ENCODE measurements around the gene PLGLB1.
"Not testable (repeated sequence)": the region's sequence is repeated elsewhere in the genome, so short reads cannot be mapped to it uniquely, and the experiment has no call there.

PLGLB1 gene

DNA sequence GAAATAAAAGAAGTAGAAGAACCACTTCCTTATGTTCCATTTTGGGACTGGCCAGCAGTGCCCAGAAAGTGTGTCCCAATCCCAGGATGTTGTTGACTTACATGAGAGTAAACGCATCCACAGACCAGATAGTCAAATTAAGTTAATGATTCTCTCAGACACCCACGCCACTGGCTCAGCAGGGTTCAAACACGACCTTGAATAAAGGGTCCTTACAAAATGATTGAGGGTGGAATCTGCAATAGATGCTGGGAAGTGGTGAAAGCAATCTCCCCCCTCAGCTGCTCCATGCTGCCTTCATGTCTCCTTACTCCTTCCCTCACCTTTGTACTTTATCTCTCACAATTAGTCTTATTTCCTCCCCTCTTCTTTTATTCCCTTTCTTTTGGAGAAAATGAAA is at the start of gene PLGLB1:
Gene PLGLB1, minus strand, starts transcription at position 101 of the 400 bp plus-strand sequence. Its CDS starts 61 bp downstream, at position 40.
- ATAC-seq, result not testable (repeated sequence)

DNA sequence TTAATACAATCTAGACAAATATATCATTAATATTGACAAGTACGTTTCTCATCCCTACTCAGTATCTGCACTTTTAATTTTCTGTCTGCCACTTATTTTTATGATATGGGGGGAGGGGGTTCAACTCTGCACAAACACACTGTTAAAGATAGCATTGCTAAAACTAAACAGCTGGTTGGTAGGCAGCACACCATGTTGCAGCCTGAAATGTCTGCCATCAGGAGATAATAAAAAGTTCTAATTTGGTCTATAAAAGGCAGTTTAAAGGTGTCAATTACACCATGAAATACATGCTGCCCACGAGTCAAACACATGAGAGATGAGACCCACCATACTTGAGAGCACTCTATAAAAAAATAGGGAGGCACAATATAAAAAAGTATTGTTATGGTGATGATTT is 42.7 kb upstream of the PLGLB1 start:
- ATAC-seq, result not testable (repeated sequence)

DNA sequence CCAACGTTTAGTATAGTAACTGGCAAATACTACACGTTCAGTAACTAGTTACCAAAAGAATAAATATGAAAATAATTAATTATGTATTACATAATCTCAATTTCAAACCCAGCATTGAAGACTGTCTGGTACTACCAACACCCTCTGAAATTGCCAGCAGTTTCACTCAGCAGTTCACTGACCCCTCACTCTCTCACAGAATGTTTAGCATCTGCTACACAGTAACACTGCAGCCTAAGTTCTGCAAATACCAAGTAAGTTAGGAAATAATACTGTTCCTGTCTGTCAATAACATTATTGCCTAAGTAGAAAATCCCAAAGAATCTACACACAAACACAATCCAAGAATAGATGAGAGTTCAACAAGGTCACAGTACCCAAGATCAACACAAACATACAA is 41.8 kb upstream of the PLGLB1 start:
- ATAC-seq, result not testable (repeated sequence)

DNA sequence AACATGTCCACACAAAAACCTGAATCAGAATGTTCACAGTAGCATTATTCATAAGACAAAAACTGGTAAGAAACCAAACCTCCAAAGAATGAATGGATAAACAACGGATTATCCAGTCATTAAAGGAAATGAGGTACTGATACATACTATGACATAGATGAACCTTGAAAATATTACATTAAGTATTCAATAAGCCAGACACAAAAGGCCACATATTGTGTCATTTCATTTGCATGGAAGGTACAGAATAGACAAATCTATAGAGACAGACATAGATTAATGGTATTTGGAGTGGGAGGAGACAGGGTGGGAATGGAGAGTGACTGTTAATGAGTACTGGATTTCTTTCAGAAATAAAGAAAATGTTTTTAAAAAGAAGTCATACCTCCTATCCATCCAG is 39.9 kb upstream of the PLGLB1 start:
- not testable (repeated sequence) for ATAC-seq

DNA sequence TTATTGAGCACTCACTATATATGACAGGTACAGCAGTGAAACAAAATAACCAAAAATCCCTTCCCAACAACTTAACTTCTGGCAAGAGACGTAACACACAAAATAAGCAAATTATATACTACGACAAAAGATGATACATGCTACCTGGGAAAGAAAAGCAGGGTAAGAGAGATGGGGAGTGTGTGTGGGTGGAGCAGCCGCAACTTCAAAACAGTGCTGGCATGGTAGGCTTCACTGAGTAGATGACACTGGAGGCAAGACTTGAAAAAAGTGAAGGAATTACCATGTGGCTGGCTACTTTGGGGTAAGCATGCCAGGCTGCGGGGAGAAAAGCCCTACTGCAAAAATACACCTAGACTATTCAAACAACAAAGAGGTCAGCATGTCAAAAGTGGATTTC is 36.0 kb upstream of the PLGLB1 start:
- ATAC-seq, result not testable (repeated sequence)

DNA sequence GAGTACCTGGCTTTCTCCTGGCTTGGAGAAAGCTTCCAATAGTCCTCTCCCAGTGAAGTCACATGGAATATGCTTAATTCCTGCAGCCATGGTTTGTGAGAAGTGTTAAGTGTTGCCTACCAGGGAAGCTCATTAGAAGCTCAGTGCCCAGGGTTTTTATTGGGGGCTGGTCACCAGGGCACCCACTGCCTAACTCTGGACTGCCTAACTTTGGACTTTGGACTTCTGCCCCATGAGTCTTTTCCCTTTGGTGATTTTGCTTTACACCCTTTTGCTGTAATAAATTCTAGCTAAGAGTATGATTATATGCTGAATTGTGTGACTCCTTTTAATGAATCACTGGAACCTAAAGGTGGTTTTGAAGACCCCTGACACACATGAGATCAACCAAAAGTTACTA is 35.2 kb upstream of the PLGLB1 start:
- not testable (repeated sequence) for ATAC-seq

DNA sequence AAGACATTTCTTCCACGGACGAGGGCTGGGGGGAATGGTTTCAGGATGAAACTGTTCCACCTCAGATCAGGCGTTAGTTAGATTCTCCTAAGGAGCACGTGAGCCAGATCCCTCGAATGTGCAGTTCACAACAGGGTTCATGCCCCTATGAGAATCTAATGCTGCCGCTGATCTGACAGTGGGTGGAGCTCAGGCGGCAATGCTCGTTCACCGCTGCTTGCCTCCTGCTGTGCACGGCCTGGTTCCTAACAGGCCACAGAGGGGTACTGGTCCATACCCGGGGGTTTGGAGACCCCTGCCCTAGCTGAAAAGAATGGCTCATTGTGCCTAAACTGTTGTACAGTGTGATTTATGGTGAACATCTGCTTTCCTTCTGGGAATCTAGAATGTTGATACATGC is 34.8 kb upstream of the PLGLB1 start:
- ATAC-seq, result not testable (repeated sequence)

DNA sequence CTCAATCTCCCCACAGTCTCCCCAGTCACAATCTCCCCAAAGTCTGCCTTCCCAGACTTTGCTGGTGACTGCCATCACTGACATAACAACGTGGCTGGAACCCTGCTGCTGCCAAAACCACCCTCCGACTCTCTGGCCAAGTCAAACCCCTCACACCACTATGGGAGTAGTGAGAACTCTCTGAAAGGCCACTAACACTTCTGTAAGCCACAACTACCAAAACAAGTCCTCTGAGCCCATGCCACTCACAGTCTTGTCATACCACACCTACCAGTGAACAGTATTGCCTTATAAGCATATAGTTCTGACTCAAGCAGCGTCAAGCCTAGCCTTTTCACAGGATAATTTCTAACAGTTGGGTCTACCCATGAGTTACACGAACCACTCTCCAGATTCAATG is 32.7 kb upstream of the PLGLB1 start:
- ATAC-seq, result not testable (repeated sequence)

DNA sequence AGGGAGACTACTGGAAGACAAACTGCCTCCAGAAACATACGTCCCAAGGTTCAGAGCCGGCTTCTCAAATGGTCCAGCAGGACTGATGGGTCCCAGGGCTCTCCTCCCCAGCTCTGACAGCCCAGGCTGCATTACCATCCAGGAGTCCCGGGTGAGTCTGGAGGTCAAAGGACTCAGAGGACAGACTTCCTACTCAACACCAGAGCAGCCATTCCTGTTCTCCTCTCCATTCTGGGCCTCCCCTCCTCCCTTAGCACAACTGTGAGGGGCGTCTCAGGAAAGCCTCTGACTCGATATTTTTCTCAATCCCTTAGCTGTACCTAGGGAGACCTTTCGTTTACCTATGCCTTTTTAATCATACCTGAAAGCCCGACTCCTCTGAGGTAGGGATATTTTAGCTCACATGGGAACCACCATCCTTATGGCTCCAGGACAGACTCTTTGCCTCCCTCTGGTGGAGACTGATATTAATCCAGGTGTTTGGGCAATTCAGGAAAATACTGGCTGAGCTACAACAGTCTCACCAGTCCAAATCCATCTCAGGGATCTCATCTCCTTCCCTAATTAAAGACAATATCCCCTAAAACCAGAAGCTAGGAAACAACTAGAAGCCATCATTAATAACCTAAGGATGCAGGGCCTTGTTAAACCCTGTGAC is 19.8 kb upstream of the PLGLB1 start:
- peak; percentile 92 for ATAC-seq

DNA sequence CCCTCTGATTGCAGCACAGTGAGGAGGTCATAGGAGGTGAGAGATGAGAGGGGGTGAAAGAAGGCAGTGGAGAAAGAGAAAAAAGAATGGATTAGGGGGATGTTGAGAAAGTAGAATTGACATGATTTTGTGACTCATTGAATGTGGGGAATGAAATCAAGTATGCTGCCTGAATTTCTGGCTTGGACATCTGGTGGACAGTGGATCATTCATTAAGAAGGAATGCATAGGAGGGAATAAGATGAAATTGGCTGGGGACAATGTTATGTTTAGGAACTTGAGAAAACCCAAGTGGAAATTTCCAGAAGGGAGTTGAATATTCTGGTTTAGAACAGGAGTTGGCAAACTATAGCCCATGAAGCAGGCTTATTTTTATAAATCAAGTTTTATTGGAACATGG is 7.0 kb upstream of the PLGLB1 start:
- ATAC-seq, result peak; percentile 65

DNA sequence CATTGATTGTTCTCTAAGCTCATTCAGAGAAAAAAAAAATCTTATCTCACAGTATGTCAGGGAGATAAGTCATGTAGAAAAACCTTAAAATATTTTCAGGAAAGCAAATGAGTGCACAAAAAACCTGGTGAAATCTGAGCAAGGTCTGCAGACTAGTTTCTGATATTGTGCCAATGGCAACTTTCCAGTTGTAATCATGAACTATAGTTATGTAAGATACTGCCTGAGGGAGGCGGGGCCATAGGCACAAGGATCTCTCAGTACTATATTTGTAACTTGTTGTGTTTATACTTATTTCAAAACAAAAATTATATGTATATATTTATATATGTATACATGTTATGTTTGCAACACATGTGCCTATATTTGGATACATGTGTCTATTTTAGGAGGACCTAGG is 5.2 kb upstream of the PLGLB1 start:
- peak; percentile 83 for ATAC-seq

DNA sequence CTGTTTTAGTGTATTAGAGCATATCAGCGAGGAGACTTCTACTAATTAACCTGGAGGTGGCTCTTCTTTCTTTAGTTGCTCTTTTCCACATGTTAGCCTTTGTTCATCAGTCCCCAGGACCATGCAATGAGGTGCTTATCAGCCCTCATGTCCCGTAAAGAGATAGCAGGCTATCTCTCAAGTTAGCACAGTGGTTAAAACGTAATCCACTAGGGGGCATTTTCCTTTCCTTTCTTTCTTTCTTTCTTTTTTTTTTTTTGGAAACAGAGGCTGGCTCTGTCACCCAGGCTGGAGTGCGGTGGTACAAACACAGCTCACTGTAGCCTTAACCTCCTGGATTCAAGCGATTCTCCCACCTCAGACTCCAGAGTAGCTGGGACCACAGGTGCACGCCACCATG is 4.3 kb upstream of the PLGLB1 start:
- ATAC-seq, result peak; percentile 29; the same call in 2 of the 3 replicates

DNA sequence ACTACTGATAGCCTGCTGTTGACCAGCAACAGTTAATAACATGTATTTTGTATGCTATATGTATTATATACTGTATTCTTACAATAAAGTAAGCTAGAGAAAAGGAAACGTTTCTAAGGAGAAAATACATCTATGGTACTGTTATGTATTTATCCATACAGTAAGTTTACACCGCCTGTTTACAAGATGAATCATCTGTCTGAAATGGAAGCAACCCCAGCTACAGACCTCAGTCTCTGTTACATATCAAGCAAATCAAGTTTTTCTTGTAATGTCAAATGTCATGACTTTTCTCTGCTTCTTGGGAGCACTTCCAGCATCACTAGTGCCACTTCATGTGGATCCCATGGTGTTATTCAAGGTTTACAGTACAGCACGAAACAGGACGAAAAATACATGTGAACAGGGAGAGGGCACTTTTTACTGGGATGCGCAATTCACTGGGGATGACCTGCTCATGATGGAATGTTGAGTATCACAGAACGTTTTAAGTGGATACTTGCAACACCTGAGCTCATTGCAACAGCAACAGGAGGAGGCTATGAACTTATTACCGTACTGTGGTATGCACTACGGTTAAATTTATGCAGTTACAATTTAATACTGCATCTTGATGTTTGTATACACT is 2.5 kb upstream of the PLGLB1 start:
- not testable (repeated sequence) for ATAC-seq

DNA sequence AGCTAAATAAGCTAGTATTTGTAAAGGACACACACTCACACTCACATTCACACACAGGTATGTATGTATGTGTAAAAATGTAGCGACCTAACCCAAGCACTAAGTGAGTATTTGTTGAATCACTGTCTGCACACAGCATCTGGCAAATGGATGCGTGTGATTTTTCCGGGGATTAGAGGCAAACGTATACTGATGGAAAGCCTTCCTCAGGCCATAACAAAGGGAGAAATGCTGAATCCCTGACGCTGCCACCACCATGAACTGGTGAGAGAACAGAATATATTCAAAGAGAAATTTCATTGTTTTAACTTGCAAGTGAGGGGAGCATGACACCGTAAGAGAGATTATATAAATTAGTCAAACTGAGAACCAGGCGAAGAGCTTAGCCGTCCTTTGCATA is 601 bp downstream of the PLGLB1 start:
- not testable (repeated sequence) for ATAC-seq

DNA sequence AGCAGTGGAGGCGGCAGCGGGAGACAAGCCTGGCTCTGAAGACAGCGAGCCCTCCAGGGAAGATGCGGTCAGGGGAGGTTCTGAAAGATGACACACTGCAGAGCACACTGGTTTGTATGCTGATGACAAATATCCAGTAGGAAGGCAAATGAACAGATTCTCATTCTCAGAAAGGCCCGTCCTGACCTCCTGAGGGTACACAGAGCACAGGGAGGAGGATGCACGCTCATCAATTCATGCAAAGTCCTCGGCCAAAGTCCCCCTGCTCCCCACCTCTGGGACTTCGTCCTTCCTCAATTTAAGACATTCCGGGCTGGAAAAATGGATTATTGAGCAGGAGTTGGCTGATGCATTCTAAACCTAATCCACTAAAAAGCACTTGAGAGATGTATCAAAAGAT is 2.6 kb downstream of the PLGLB1 start:
- not testable (repeated sequence) for ATAC-seq

DNA sequence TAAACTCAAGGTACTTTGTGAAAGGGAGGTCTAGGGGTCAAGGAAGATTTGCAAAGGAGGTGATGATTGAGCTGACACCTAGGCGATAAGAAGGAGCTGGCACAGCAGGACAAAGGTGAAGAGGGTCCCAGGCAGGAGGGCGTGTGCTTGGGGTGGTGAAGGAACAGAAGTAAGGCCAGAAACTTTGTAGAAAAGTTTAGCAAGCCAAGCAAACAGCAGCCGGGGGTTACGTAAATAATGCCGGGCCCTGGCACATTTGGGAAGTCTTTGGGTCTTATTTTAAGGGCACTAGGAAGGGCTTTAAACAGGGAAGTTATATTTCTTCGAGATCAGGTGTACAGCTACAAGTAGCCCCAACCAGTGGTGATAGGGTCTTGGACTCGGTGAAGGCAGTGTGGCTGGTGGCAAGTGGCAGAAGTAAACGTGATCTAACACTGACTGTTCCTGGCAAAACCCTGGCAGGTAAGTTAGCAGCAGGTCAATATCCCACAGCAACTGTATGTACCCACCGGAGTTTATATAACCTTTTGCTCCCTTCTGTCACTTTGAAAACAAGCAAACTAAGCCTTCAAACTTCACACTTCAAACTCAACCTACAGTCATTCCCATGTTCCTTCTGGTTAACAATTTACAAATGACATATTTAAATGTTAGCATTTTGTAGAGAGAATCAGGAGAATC is 7.0 kb downstream of the PLGLB1 start:
- ATAC-seq, result not testable (repeated sequence)

DNA sequence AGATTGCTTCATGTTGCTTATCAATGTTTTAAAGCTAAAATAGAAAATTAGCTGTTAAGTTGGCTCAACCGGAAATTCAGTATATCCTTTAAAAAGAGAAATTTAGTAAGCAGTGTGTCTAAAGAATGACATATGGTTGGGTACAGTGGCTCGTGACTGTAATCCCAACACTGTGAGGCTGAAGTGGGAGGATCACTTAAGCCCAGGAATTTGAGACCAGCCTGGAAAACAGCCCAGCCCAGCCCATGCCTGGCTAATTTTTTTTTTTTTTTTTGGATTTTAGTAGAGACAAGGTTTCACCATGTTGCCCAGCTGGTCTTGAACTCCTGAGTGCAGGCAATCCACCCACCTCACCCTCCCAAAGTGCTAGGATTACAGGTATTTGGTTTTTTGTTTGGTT is 17.2 kb downstream of the PLGLB1 start:
- not testable (repeated sequence) for ATAC-seq
